Adrenal gland (tissue), 12 donors: ENCODE results near the gene CREM. TPM values are rescaled to one million over a fixed set of nuclear protein-coding genes. Genes with fewer than 3 reads are reported as not detected.

ENCODE experiments used
- DNase-seq, 7 donors: peaks; one replicate each; pipeline ENCODE4 v3.0.0-alpha.2; 2019 to 2020
- H3K27ac ChIP-seq, 5 donors: fragments of 200-600 bp; sonication (generic) in 4 of 5; 1 replicate in 3 of 5; 2 replicates in 2 of 5; pipeline versions ENCODE4 v1.5.1 to v1.8.0; 2016 to 2020; ENCODE audit warnings: mild to moderate bottlenecking in 1 of 5
- H3K27me3 ChIP-seq: fragments of 200-600 bp; 2 replicates; pipeline ENCODE4 v1.8.0; 2021
- H3K36me3 ChIP-seq, 2 donors: fragments of 200-600 bp; replicated peaks in 1 of 2; 1 replicate in 1 of 2; 2 replicates in 1 of 2; pipeline versions ENCODE4 v1.5.1 to v1.8.0; 2018 to 2022
- H3K4me1 ChIP-seq, 2 donors: fragments of 200-600 bp; replicated peaks in 1 of 2; 1 replicate in 1 of 2; 2 replicates in 1 of 2; pipeline versions ENCODE4 v1.5.1 to v1.8.0; 2018 to 2021
- H3K4me3 ChIP-seq, 4 donors: fragments of 200-600 bp; sonication (generic) in 3 of 4; one replicate each; pipeline ENCODE4 v1.5.1; 2016 to 2018
- H3K9me3 ChIP-seq, 3 donors: fragments of 200-600 bp; sonication (generic) in 1 of 3; replicated peaks in 1 of 3; 1 replicate in 2 of 3; 2 replicates in 1 of 3; pipeline versions ENCODE4 v1.5.1 to v1.8.0; 2016 to 2021
- CTCF ChIP-seq, 6 experiments: fragments of 450-650 bp in 4 of 6; fragments of 200-600 bp in 2 of 6; sonication (generic) in 1 of 6; IDR thresholded peaks; 1 replicate in 5 of 6; 2 replicates in 1 of 6; pipeline versions ENCODE4 v1.5.1 to v1.8.0; 2016 to 2021; ENCODE audit warnings: antibody characterized with exemption in 6 of 6, mild to moderate bottlenecking in 2 of 6, moderate library complexity in 1 of 6
- POLR2A ChIP-seq, 2 donors: fragments of 450-650 bp; IDR thresholded peaks; one replicate each; pipeline ENCODE4 v1.6.1; 2017; ENCODE audit warnings: antibody characterized with exemption in 2 of 2, mild to moderate bottlenecking in 2 of 2, moderate library complexity in 1 of 2
- WGBS, 4 donors: extraction: QIAGEN DNeasy Blood & Tissue Kit in 2 of 4; methylation state at CpG; one replicate each; pipeline versions ENCODE4 v1.1.5 to v1.1.7; 2013 to 2017; 5-methylcytosine and 5-hydroxymethylcytosine counted together
- intact Hi-C, 2 donors: fragments of 100-400 bp; cut with DNase I; formaldehyde crosslinking; loops; one replicate each; pipeline versions ENCODE4 v1.14.1 to v1.15.0; 2022 to 2023
- polyA plus RNA-seq, 3 donors: library from polyadenylated mRNA; stranded (reverse); fragments of 200-250 nt in 2 of 3; fragments of 350-450 nt in 1 of 3; fragmentation: Illumina TruSeq in 1 of 3; extraction: RNeasy Lipid Tissue Mini Kit (QIAGEN cat#74804) in 1 of 3; gene quantifications; one replicate each; pipeline ENCODE4 v1.2.3, GENCODE V29; 2013 to 2014
- total RNA-seq, 9 donors: library from RNA; depleted of rRNA in 4 of 9; stranded (reverse); fragments of >200 nt in 4 of 9; fragments of 120-200 nt in 1 of 9; fragmentation: NEBNext Ultra II Directional in 1 of 9; extraction: Animal tissue kit (Norgen Biotek cat#: 25700) in 1 of 9; gene quantifications; one replicate each; pipeline versions ENCODE4 v1.1.0 to v1.2.4, GENCODE V29; 2013 to 2023
- donor health status: healthy with polysubstance abuse.
- donor health status: Bipolar disorder and iron deficiency.
- donor health status: DM: yes; HTN: yes; CAD: no.
- donor health status: DM: no; HTN: no; CAD: no.
- donor health status: DM: no; HTN: no; CAD: no.
- donor health status: DM: yes; HTN: yes; CAD: no.

Gene CREM
- total and polyA plus RNA-seq, 12 donors = 75.2 to 340 (median 119) TPM

- no peaks in the 10 kb centered on the region for H3K4me1 ChIP-seq
- intact Hi-C loops = no loop called here
- no peaks in the 10 kb centered on the region for H3K27me3 ChIP-seq
- 82 to 94% (median 91%) methylated on average over 3 of the region's 3 CpGs for WGBS, 4 donors
- H3K4me3 ChIP-seq = no peak overlapping the region
- H3K36me3 ChIP-seq = no peaks in the 10 kb centered on the region
- no peak for TF ChIP-seq POLR2A (IDR thresholded peaks at IDR 0.05)
- TF ChIP-seq CTCF (IDR thresholded peaks at IDR 0.05) = no peak
- no peak for DNase-seq
- H3K9me3 ChIP-seq = no peaks in the 10 kb centered on the region
- H3K27ac ChIP-seq = no peak overlapping the region
These were observed 99.9 kb downstream of the CREM start for GRCh38 chr10:35226507-35226906.

- Histone ChIP-seq H3K4me1 (no peaks in the 10 kb centered on the region), H3K36me3 (no peaks in the 10 kb centered on the region), H3K27me3 (no peaks in the 10 kb centered on the region), H3K27ac (no peak overlapping the region), H3K9me3 (no peaks in the 10 kb centered on the region), H3K4me3 (no peak overlapping the region)
- no peak for DNase-seq
- TF ChIP-seq CTCF (IDR thresholded peaks at IDR 0.05) (no peak), POLR2A (IDR thresholded peaks at IDR 0.05) (no peak)
- 93 to 100% (median 97%) methylated on average over 1 of the region's 1 CpG for WGBS, 4 donors
- intact Hi-C loops = no loop called here
These were observed 101.4 kb downstream of the CREM start for GRCh38 chr10:35228058-35228457.

- TF ChIP-seq CTCF (IDR thresholded peaks at IDR 0.05) (no peak), POLR2A (IDR thresholded peaks at IDR 0.05) (no peak)
- Histone ChIP-seq H3K27me3 (no peaks in the 10 kb centered on the region), H3K27ac (no peak overlapping the region), H3K9me3 (no peaks in the 10 kb centered on the region), H3K4me1 (no peaks in the 10 kb centered on the region), H3K4me3 (no peak overlapping the region), H3K36me3 (no peaks in the 10 kb centered on the region)
- intact Hi-C loops = no loop called here
- no peak for DNase-seq
- WGBS, 4 donors = 88 to 96% (median 94%) methylated on average over 4 of the region's 4 CpGs
These were observed 105.0 kb downstream of the CREM start for GRCh38 chr10:35231646-35232045.

GRCh38 chr10:35232527-35232926 lies 105.9 kb downstream of the CREM start:
- WGBS, 4 donors = 85 to 89% (median 86%) methylated on average over 2 to 3 of the region's 3 CpGs
- DNase-seq = no peak
- intact Hi-C loops = no loop called here

More at GRCh38 chr10:35232527-35232926, 105.9 kb downstream of the CREM start:
- Histone ChIP-seq H3K4me1 (no peaks in the 10 kb centered on the region), H3K36me3 (no peaks in the 10 kb centered on the region), H3K27me3 (no peaks in the 10 kb centered on the region), H3K9me3 (no peaks in the 10 kb centered on the region), H3K27ac (no peak overlapping the region), H3K4me3 (no peak overlapping the region)
- TF ChIP-seq POLR2A (IDR thresholded peaks at IDR 0.05) (no peak), CTCF (IDR thresholded peaks at IDR 0.05) (no peak)
